ENCODE data around the gene MKRN2OS.

MKRN2OS gene

GRCh38 chr3:12579905-12580304 is 34.6 kb upstream of the MKRN2OS start:
- DNase-seq (ENCODE audit: low spot score), result no peak
- peaks cover 41 to 95% of the 10 kb centered on the region in 2 donors for H3K36me3 ChIP-seq (replicated peaks in 1 of 2; ENCODE audit: control insufficient read depth in 2 of 2, insufficient read depth in 2 of 2, low read length in 2 of 2)

GRCh38 chr3:12579456-12579855 is 34.2 kb upstream of the MKRN2OS start:
- no peak overlapping the region for H2BK15ac ChIP-seq (ENCODE audit: low read length)
- H3K79me1 ChIP-seq (ENCODE audit: low read depth, low read length), result peaks cover 2% of the 10 kb centered on the region
- no peak overlapping the region for H4K91ac ChIP-seq (ENCODE audit: low read depth, low read length, poor library complexity)
- no peak overlapping the region for H3K18ac ChIP-seq (ENCODE audit: low read length)
- no peak overlapping the region for H3K4ac ChIP-seq (ENCODE audit: low read length)
- no peak overlapping the region for H3K27ac ChIP-seq (replicated peaks; ENCODE audit: low read length)
- WGBS, 2 donors (ENCODE audit: extremely low coverage in 2 of 2, insufficient read length in 2 of 2, insufficient replicate concordance in 1 of 2), result no CpG with 5 or more reads among the region's 3 CpGs
- H3K4me3 ChIP-seq (ENCODE audit: low read length in 2 of 2), result no peak overlapping the region
- H2AFZ ChIP-seq (ENCODE audit: low read length), result no peak overlapping the region
- H3K36me3 ChIP-seq (replicated peaks in 1 of 2; ENCODE audit: control insufficient read depth in 2 of 2, insufficient read depth in 2 of 2, low read length in 2 of 2), result peaks cover 41 to 95% of the 10 kb centered on the region in 2 donors
- no peak overlapping the region for H3K23ac ChIP-seq (ENCODE audit: low read depth, low read length, poor library complexity)
- no peak overlapping the region for H4K8ac ChIP-seq (ENCODE audit: low read depth, low read length)
- H3K9me3 ChIP-seq (replicated peaks in 1 of 2; ENCODE audit: control insufficient read depth in 2 of 2, insufficient read depth in 1 of 2, low read depth in 1 of 2, low read length in 2 of 2), result no peaks in the 10 kb centered on the region
- no peak overlapping the region for H2BK120ac ChIP-seq (ENCODE audit: low read depth, low read length)
- H2BK12ac ChIP-seq (ENCODE audit: low read length), result no peak overlapping the region
- no peak overlapping the region for H2AK5ac ChIP-seq (ENCODE audit: low read depth, low read length)
- no peak overlapping the region for H3K14ac ChIP-seq (ENCODE audit: low read length)
- H3K9ac ChIP-seq (ENCODE audit: low read depth, low read length, poor library complexity), result no peak overlapping the region
- H3K27me3 ChIP-seq (ENCODE audit: control insufficient read depth in 3 of 3, insufficient read depth in 3 of 3, low read depth in 1 of 3, low read length in 3 of 3), result no peaks in the 10 kb centered on the region
- H3K4me2 ChIP-seq (ENCODE audit: insufficient read depth, low read length, poor library complexity, severe bottlenecking), result no peak overlapping the region
- DNase-seq (ENCODE audit: low spot score), result no peak
- H2BK5ac ChIP-seq (ENCODE audit: low read length), result no peak overlapping the region
- H3K4me1 ChIP-seq (ENCODE audit: control insufficient read depth in 2 of 2, insufficient read depth in 1 of 2, low read depth in 1 of 2, low read length in 2 of 2), result no peaks in the 10 kb centered on the region

More at GRCh38 chr3:12579905-12580304, 34.6 kb upstream of the MKRN2OS start:
- Histone ChIP-seq H3K27ac (replicated peaks; ENCODE audit: low read length) (no peak overlapping the region), H3K27me3 (ENCODE audit: control insufficient read depth in 3 of 3, insufficient read depth in 3 of 3, low read depth in 1 of 3, low read length in 3 of 3) (no peaks in the 10 kb centered on the region), H3K9me3 (replicated peaks in 1 of 2; ENCODE audit: control insufficient read depth in 2 of 2, insufficient read depth in 1 of 2, low read depth in 1 of 2, low read length in 2 of 2) (no peaks in the 10 kb centered on the region), H3K4ac (ENCODE audit: low read length) (no peak overlapping the region), H3K79me1 (ENCODE audit: low read depth, low read length) (peaks cover 2% of the 10 kb centered on the region), H3K4me2 (ENCODE audit: insufficient read depth, low read length, poor library complexity, severe bottlenecking) (no peak overlapping the region), H2BK15ac (ENCODE audit: low read length) (no peak overlapping the region), H3K14ac (ENCODE audit: low read length) (no peak overlapping the region), H4K91ac (ENCODE audit: low read depth, low read length, poor library complexity) (no peak overlapping the region), H3K23ac (ENCODE audit: low read depth, low read length, poor library complexity) (no peak overlapping the region), H2BK5ac (ENCODE audit: low read length) (no peak overlapping the region), H3K9ac (ENCODE audit: low read depth, low read length, poor library complexity) (no peak overlapping the region), H4K8ac (ENCODE audit: low read depth, low read length) (no peak overlapping the region), H2BK12ac (ENCODE audit: low read length) (no peak overlapping the region), H2BK120ac (ENCODE audit: low read depth, low read length) (no peak overlapping the region), H3K18ac (ENCODE audit: low read length) (no peak overlapping the region), H3K4me1 (ENCODE audit: control insufficient read depth in 2 of 2, insufficient read depth in 1 of 2, low read depth in 1 of 2, low read length in 2 of 2) (no peaks in the 10 kb centered on the region), H3K4me3 (ENCODE audit: low read length in 2 of 2) (no peak overlapping the region), H2AFZ (ENCODE audit: low read length) (no peak overlapping the region), H2AK5ac (ENCODE audit: low read depth, low read length) (no peak overlapping the region)
- WGBS, 2 donors (ENCODE audit: extremely low coverage in 2 of 2, insufficient read length in 2 of 2, insufficient replicate concordance in 1 of 2), result no CpG with 5 or more reads among the region's 3 CpGs

GRCh38 chr3:12578742-12579141 is 33.4 kb upstream of the MKRN2OS start:
- H4K91ac ChIP-seq (ENCODE audit: low read depth, low read length, poor library complexity), result no peak overlapping the region
- H3K4ac ChIP-seq (ENCODE audit: low read length), result no peak overlapping the region
- no peak overlapping the region for H2BK15ac ChIP-seq (ENCODE audit: low read length)
- H2BK120ac ChIP-seq (ENCODE audit: low read depth, low read length), result no peak overlapping the region
- no peaks in the 10 kb centered on the region for H3K9me3 ChIP-seq (replicated peaks in 1 of 2; ENCODE audit: control insufficient read depth in 2 of 2, insufficient read depth in 1 of 2, low read depth in 1 of 2, low read length in 2 of 2)
- H3K4me2 ChIP-seq (ENCODE audit: insufficient read depth, low read length, poor library complexity, severe bottlenecking), result no peak overlapping the region
- no peak for DNase-seq (ENCODE audit: low spot score)
- H3K18ac ChIP-seq (ENCODE audit: low read length), result no peak overlapping the region
- no peaks in the 10 kb centered on the region for H3K4me1 ChIP-seq (ENCODE audit: control insufficient read depth in 2 of 2, insufficient read depth in 1 of 2, low read depth in 1 of 2, low read length in 2 of 2)
- no peaks in the 10 kb centered on the region for H3K27me3 ChIP-seq (ENCODE audit: control insufficient read depth in 3 of 3, insufficient read depth in 3 of 3, low read depth in 1 of 3, low read length in 3 of 3)
- peaks cover 40 to 95% of the 10 kb centered on the region in 2 donors for H3K36me3 ChIP-seq (replicated peaks in 1 of 2; ENCODE audit: control insufficient read depth in 2 of 2, insufficient read depth in 2 of 2, low read length in 2 of 2)
- H4K8ac ChIP-seq (ENCODE audit: low read depth, low read length), result no peak overlapping the region
- H3K23ac ChIP-seq (ENCODE audit: low read depth, low read length, poor library complexity), result no peak overlapping the region
- no peak overlapping the region for H2AK5ac ChIP-seq (ENCODE audit: low read depth, low read length)
- no peak overlapping the region for H3K14ac ChIP-seq (ENCODE audit: low read length)
- no CpG with 5 or more reads among the region's 2 CpGs for WGBS, 2 donors (ENCODE audit: extremely low coverage in 2 of 2, insufficient read length in 2 of 2, insufficient replicate concordance in 1 of 2)
- H2BK12ac ChIP-seq (ENCODE audit: low read length), result no peak overlapping the region
- H3K9ac ChIP-seq (ENCODE audit: low read depth, low read length, poor library complexity), result no peak overlapping the region
- no peak overlapping the region for H3K27ac ChIP-seq (replicated peaks; ENCODE audit: low read length)
- no peak overlapping the region for H2BK5ac ChIP-seq (ENCODE audit: low read length)
- H3K4me3 ChIP-seq (ENCODE audit: low read length in 2 of 2), result no peak overlapping the region
- peaks cover 2% of the 10 kb centered on the region for H3K79me1 ChIP-seq (ENCODE audit: low read depth, low read length)
- no peak overlapping the region for H2AFZ ChIP-seq (ENCODE audit: low read length)

- Histone ChIP-seq H2AK5ac (ENCODE audit: low read depth, low read length) (no peak overlapping the region), H3K14ac (ENCODE audit: low read length) (no peak overlapping the region), H3K4ac (ENCODE audit: low read length) (no peak overlapping the region), H3K27me3 (ENCODE audit: control insufficient read depth in 3 of 3, insufficient read depth in 3 of 3, low read depth in 1 of 3, low read length in 3 of 3) (no peaks in the 10 kb centered on the region), H4K91ac (ENCODE audit: low read depth, low read length, poor library complexity) (no peak overlapping the region), H2BK15ac (ENCODE audit: low read length) (no peak overlapping the region), H3K4me3 (ENCODE audit: low read length in 2 of 2) (no peak overlapping the region), H3K23ac (ENCODE audit: low read depth, low read length, poor library complexity) (no peak overlapping the region), H2BK12ac (ENCODE audit: low read length) (no peak overlapping the region), H2AFZ (ENCODE audit: low read length) (no peak overlapping the region), H3K18ac (ENCODE audit: low read length) (no peak overlapping the region), H4K8ac (ENCODE audit: low read depth, low read length) (no peak overlapping the region), H3K36me3 (replicated peaks in 1 of 2; ENCODE audit: control insufficient read depth in 2 of 2, insufficient read depth in 2 of 2, low read length in 2 of 2) (peaks cover 41 to 95% of the 10 kb centered on the region in 2 donors), H2BK5ac (ENCODE audit: low read length) (no peak overlapping the region), H3K79me1 (ENCODE audit: low read depth, low read length) (peaks cover 2% of the 10 kb centered on the region), H3K9ac (ENCODE audit: low read depth, low read length, poor library complexity) (no peak overlapping the region), H2BK120ac (ENCODE audit: low read depth, low read length) (no peak overlapping the region), H3K4me1 (ENCODE audit: control insufficient read depth in 2 of 2, insufficient read depth in 1 of 2, low read depth in 1 of 2, low read length in 2 of 2) (no peaks in the 10 kb centered on the region), H3K27ac (replicated peaks; ENCODE audit: low read length) (no peak overlapping the region), H3K4me2 (ENCODE audit: insufficient read depth, low read length, poor library complexity, severe bottlenecking) (no peak overlapping the region), H3K9me3 (replicated peaks in 1 of 2; ENCODE audit: control insufficient read depth in 2 of 2, insufficient read depth in 1 of 2, low read depth in 1 of 2, low read length in 2 of 2) (no peaks in the 10 kb centered on the region)
- no peak for DNase-seq (ENCODE audit: low spot score)
- no CpG with 5 or more reads among the region's 5 CpGs for WGBS, 2 donors (ENCODE audit: extremely low coverage in 2 of 2, insufficient read length in 2 of 2, insufficient replicate concordance in 1 of 2)
Observed at GRCh38 chr3:12577379-12577778, 32.1 kb upstream of the MKRN2OS start.
